Glutamatergic neuron (in vitro differentiated cells): ENCODE results near the gene RPL36AL. TPM values are rescaled to one million over a fixed set of nuclear protein-coding genes. Genes with fewer than 3 reads are reported as not detected.
A peak's percentile ranks its signal among the peaks of the same experiment; 100 is the strongest.

Experiments
- DNase-seq: peaks from one replicate; pipeline ENCODE4 v3.0.0; 2022
- H3K27ac Mint-ChIP-seq: one replicate; pipeline ENCODE4 v1.8.0; 2020; ENCODE audit warnings: mild to moderate bottlenecking, mixed read lengths, inconsistent platforms; ENCODE audit not compliant: unreplicated experiment
- H3K27me3 Mint-ChIP-seq: one replicate; pipeline ENCODE4 v1.8.0; 2020; ENCODE audit warnings: mild to moderate bottlenecking, moderate library complexity, mixed read lengths, inconsistent platforms; ENCODE audit not compliant: unreplicated experiment
- H3K36me3 Mint-ChIP-seq: one replicate; pipeline ENCODE4 v1.8.0; 2020; ENCODE audit warnings: mild to moderate bottlenecking, mixed read lengths, inconsistent platforms; ENCODE audit not compliant: unreplicated experiment
- H3K4me1 Mint-ChIP-seq: one replicate; pipeline ENCODE4 v1.8.0; 2020; ENCODE audit warnings: mild to moderate bottlenecking, low read depth, mixed read lengths, inconsistent platforms; ENCODE audit not compliant: unreplicated experiment
- H3K4me3 Mint-ChIP-seq: one replicate; pipeline ENCODE4 v1.8.0; 2020; ENCODE audit warnings: mild to moderate bottlenecking, mixed read lengths, inconsistent platforms; ENCODE audit not compliant: unreplicated experiment
- H3K9me3 Mint-ChIP-seq: one replicate; pipeline ENCODE4 v1.8.0; 2020; ENCODE audit warnings: mild to moderate bottlenecking, moderate library complexity, mixed read lengths, inconsistent platforms; ENCODE audit not compliant: unreplicated experiment
- CTCF ChIP-seq: fragments of 200-600 bp; sonication (generic); IDR thresholded peaks from one replicate; pipeline ENCODE4 v1.5.0; 2021; ENCODE audit not compliant: partially characterized antibody, unreplicated experiment
- total RNA-seq: library from RNA; stranded (reverse); fragmentation: NEBNext Ultra II Directional; extraction: Animal tissue kit (Norgen Biotek cat#: 25700); gene quantifications from one replicate; pipeline ENCODE4 v1.2.1, GENCODE V29; 2021; ENCODE audit not compliant: unreplicated experiment

The RPL36AL gene
- total RNA-seq, 1 donor from 2014 or later = 94.2 TPM

DNA sequence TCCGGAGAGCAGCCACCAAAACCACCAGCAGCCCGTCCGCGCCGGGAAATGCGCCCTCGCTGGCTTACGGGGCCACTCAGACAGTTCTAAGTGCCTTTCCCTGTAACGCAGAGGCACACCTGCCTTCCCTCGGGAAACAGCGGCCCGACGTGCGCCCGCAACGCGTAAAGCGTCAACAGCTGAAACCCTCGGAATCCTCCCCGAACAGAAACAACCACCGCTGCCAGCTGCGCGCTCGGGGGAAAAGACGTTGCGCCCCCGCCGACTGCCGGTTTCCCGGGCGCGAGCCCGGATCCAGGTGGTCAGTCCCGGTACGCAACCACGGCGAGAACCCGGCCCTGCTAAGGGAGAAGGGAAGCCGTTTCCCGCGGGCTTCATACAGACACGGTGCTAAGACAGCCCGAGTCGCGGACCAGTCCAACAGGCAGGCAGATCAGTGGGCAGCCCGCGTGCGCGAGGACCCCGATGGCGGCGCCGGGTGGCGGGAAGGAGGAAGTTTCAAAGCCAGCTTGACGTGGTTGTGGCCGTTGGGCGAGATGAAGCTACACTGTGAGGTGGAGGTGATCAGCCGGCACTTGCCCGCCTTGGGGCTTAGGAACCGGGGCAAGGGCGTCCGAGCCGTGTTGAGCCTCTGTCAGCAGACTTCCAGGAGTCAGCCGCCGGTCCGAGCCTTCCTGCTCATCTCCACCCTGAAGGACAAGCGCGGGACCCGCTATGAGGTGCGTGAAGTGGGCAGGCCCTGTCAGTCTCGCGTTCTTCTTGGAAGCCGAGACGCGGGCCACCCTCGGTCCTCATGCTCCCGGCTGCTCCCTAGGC is 21.7 kb downstream of the RPL36AL start, which contains the start of gene LRR1:
Gene LRR1 (plus strand): TSS at position 456 of the 816 bp plus-strand sequence. CDS start 81 bp downstream, at position 537.
- H3K4me1 Mint-ChIP-seq = peaks cover 3% of the 10 kb centered on the region
- peaks cover 7% of the 10 kb centered on the region for H3K9me3 Mint-ChIP-seq

DNA sequence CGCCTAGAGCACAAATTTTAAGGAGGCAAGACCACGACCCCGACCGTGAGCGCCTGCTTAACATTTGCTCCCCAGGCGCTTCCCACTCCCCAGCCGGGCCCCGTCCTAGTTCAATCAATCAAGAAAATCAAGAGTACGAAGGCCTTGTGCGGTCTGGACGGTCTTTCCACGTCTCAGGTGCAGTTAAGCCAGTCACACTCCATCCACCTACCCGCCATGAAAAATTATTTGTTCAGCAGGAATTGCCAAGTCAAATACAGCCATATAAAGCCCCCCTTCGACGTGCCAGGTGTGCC is 22.3 kb downstream of the RPL36AL start:
- Mint-ChIP-seq H3K9me3 (peaks cover 7% of the 10 kb centered on the region), H3K36me3 (no peaks in the 10 kb centered on the region), H3K4me1 (peaks cover 3% of the 10 kb centered on the region), H3K27ac (peak overlapping the region; percentile 85), H3K27me3 (peaks cover 9% of the 10 kb centered on the region), H3K4me3 (peak overlapping the region; percentile 93)
- TF ChIP-seq CTCF = no peak
- peak; percentile 28 for DNase-seq

More for the DNA sequence above, 21.7 kb downstream of the RPL36AL start, which contains the start of gene LRR1:
- no peak for TF ChIP-seq CTCF
- DNase-seq = peak; percentile 91
- Mint-ChIP-seq H3K27ac (peak within 1 kb of the TSS; percentile 85), H3K27me3 (peaks cover 9% of the 10 kb centered on the region), H3K4me3 (peak within 1 kb of the TSS; percentile 93), H3K36me3 (no peaks in the 10 kb centered on the region)

DNA sequence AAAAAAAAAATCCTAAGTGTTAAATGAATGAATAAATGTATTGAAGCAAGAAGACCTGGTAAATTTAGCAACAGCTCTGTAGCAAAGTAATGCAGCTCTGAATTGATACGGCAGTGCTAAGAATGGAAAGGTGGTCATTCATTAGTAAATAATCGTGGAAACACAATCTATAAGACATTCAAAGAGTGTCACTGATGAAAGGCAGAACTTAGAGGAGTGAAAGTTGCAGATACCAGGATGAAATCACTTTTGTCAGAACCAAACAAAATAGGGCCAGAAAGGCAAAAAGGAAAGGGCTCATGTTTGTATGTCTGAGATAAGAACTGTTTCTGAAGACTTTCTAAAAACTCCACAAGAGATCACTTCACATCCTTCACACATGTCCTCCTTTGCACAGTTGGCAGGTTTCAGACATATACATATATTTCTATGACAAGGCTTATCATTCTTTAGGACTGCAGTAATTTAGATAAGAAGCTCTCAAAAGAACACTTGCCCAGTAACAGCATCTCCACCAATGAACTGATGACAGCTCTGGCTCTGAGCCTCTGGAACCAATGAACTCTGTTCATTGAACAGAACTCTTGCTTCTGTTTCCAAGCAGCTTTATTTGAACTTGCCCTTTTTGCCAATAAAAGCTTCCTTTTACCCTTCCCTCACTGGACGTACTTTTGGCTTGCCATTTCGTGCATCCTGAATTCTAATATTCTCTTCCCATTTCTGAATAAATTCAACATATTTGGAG is 25.9 kb downstream of the RPL36AL start:
- Mint-ChIP-seq H3K27me3 (peaks cover 6% of the 10 kb centered on the region), H3K27ac (no peak overlapping the region), H3K4me3 (no peak overlapping the region)

GRCh38 chr14:49593016-49593415 is 27.4 kb downstream of the RPL36AL start:
- H3K27me3 Mint-ChIP-seq = peaks cover 3% of the 10 kb centered on the region
- TF ChIP-seq CTCF = no peak
- no peaks in the 10 kb centered on the region for H3K4me1 Mint-ChIP-seq
- no peaks in the 10 kb centered on the region for H3K36me3 Mint-ChIP-seq
- H3K4me3 Mint-ChIP-seq = no peak overlapping the region
- H3K9me3 Mint-ChIP-seq = peaks cover 8% of the 10 kb centered on the region
- DNase-seq = no peak
- H3K27ac Mint-ChIP-seq = no peak overlapping the region

More for the DNA sequence above, 25.9 kb downstream of the RPL36AL start:
- no peak for TF ChIP-seq CTCF
- no peaks in the 10 kb centered on the region for H3K36me3 Mint-ChIP-seq
- DNase-seq = no peak
- H3K9me3 Mint-ChIP-seq = peaks cover 6% of the 10 kb centered on the region
- no peaks in the 10 kb centered on the region for H3K4me1 Mint-ChIP-seq

DNA sequence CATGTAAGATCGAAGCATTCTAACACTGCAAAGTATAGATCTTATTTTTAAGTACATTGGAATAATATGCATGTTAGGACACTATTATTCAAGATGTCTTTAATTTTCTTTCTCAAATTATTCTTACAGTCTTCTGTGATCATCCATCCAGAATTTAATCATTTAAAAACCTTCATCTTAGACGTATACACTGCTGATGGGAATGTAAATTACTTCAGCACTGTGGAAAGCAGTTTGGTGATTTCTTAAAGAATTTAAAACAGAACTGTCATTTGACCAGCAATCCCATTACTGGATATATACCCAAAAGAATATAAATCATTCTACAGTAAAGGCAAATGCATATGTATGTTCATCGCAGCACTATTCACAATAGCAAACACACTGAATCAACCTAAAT is 31.0 kb downstream of the RPL36AL start:
- Mint-ChIP-seq H3K27ac (no peak overlapping the region), H3K9me3 (peaks cover 23% of the 10 kb centered on the region), H3K4me1 (peaks cover 2% of the 10 kb centered on the region), H3K27me3 (peaks cover 15% of the 10 kb centered on the region), H3K4me3 (no peak overlapping the region), H3K36me3 (peaks cover 6% of the 10 kb centered on the region)
- DNase-seq = no peak
- TF ChIP-seq CTCF = no peak
